ENCODE results near the gene NCAPG2.

- no peak for TF ChIP-seq CTCF (IDR thresholded peaks at IDR 0.05)
- no peak for TF ChIP-seq POLR2A (IDR thresholded peaks at IDR 0.05)
Measured at GRCh38 chr7:158730383-158731346, 26.1 kb upstream of the NCAPG2 start.
